ENCODE measurements around the gene FAM241A. TPM values are rescaled to one million over a fixed set of nuclear protein-coding genes. Genes with fewer than 3 reads are reported as not detected.
A peak's percentile ranks its signal among the peaks of the same experiment; 100 is the strongest.
"Not testable (repeated sequence)": the region's sequence is repeated elsewhere in the genome, so short reads cannot be mapped to it uniquely, and the experiment has no call there.

FAM241A gene
- polyA plus RNA-seq, 3 donors: 1.8 to 5.5 (median 4.8) TPM

DNA sequence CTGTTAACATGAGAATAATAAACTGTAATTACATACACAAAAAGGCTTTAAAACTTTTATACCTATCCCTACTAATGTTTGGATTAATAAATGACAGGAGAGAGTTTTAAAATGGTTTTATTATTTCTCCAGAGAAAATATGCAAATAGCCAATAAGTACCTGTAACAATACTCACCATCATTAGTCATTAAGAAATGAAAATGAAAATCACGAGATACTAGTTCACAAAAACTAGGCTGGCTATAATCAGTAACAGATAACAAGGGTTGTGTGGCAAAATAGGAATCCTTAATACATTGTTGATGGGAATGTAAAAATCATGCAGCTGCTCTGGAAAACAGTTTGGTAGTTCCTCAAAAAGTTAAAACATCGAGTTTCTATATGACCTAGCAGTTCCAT, 61.2 kb downstream of the FAM241A start:
- Histone ChIP-seq H3K4me3 (replicated peaks in 1 of 3; ENCODE audit: low read depth in 2 of 3, low read length in 3 of 3) (no peak overlapping the region), H3K27ac (ENCODE audit: low read depth in 1 of 2, low read length in 2 of 2) (no peak overlapping the region), H3K9me3 (replicated peaks in 1 of 2; ENCODE audit: control insufficient read depth in 1 of 2, insufficient read depth in 1 of 2, low read length in 2 of 2) (no peaks in the 10 kb centered on the region), H4K20me1 (ENCODE audit: insufficient read depth, low read length) (no peaks in the 10 kb centered on the region), H3K27me3 (ENCODE audit: control insufficient read depth in 2 of 2, insufficient read depth in 2 of 2, low read length in 2 of 2) (no peaks in the 10 kb centered on the region), H3K4me1 (ENCODE audit: control insufficient read depth in 1 of 2, insufficient read depth in 2 of 2, low read length in 2 of 2) (peaks cover 0 to 9% of the 10 kb centered on the region in 2 donors), H3K79me2 (ENCODE audit: insufficient read depth, low read length) (no peaks in the 10 kb centered on the region), H3K36me3 (replicated peaks in 1 of 2; ENCODE audit: control insufficient read depth in 1 of 2, insufficient read depth in 2 of 2, low read length in 2 of 2) (no peaks in the 10 kb centered on the region), H3K9ac (ENCODE audit: insufficient read depth, low read length, poor library complexity, severe bottlenecking) (no peak overlapping the region), H2AFZ (ENCODE audit: insufficient read depth, low read depth, low read length, poor library complexity, severe bottlenecking) (no peak overlapping the region), H3K4me2 (replicated peaks; ENCODE audit: extremely low read depth, low read length, poor library complexity, severe bottlenecking) (no peak overlapping the region)
- Mint-ChIP-seq H3K27me3 (ENCODE audit: low read depth in 3 of 3) (peaks cover 0 to 4% (median 2%) of the 10 kb centered on the region in 3 donors), H3K36me3 (no peaks in the 10 kb centered on the region), H3K4me3 (no peak overlapping the region), H3K4me1 (peaks cover 9% of the 10 kb centered on the region), H3K27ac (peak overlapping the region in 1 of 7 donors; percentile 35), H3K9me3 (peaks cover 0 to 6% (median 2%) of the 10 kb centered on the region in 7 donors)
- TF ChIP-seq, protein P1, sequence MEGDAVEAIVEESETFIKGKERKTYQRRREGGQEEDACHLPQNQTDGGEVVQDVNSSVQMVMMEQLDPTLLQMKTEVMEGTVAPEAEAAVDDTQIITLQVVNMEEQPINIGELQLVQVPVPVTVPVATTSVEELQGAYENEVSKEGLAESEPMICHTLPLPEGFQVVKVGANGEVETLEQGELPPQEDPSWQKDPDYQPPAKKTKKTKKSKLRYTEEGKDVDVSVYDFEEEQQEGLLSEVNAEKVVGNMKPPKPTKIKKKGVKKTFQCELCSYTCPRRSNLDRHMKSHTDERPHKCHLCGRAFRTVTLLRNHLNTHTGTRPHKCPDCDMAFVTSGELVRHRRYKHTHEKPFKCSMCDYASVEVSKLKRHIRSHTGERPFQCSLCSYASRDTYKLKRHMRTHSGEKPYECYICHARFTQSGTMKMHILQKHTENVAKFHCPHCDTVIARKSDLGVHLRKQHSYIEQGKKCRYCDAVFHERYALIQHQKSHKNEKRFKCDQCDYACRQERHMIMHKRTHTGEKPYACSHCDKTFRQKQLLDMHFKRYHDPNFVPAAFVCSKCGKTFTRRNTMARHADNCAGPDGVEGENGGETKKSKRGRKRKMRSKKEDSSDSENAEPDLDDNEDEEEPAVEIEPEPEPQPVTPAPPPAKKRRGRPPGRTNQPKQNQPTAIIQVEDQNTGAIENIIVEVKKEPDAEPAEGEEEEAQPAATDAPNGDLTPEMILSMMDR (IDR thresholded peaks at IDR 0.05): no peak
- no peak for DNase-seq
- no CpG with 5 or more reads among the region's 2 CpGs for WGBS (ENCODE audit: insufficient coverage)
- intact Hi-C loops (cut with micrococcal nuclease): no loop called here

DNA sequence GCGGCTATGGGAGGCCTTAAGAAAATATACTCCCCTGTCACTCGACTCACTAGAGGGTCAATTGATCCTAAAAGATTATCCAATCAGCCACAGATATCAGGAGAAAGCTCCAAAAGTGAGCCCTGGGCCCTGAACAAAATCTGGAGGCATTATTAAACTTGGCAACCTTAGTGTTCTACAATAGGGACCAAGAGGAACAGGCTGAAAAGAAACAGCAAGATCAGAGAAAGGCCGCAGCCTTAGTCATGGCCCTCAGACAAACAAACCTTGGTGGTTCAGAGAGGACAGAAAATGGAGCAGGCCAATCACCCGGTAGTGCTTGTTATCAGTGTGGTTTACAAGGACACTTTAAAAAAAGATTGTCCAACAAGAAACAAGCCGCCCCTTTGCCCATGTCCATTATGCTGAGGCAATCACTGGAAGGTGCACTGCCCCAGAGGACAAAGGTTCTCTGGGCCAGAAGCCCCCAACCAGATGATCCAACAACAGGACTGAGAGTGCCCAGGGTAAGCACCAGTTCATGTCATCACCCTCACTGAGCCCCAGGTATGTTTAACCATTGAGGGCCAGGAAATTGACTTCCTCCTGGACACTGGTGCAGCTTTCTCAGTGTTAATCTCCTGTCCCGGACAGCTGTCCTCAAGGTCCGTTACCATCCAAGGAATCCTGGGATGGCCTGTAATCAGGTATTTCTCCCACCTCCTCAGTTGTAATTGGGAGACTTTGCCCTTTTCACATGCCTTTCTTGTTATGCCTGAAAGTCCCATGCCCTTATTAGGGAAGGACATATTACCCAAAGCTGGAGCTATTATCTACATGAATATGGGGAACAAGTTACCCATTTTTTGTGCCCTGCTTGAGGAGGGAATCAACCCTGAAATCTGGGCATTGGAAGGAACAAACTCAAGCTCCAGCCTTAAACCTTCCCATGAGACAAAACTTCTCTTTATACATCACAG, 63.2 kb downstream of the FAM241A start:
- not testable (repeated sequence) for H3K9me3 Mint-ChIP-seq, H3K4me3 Mint-ChIP-seq

More for the DNA sequence above, 63.2 kb downstream of the FAM241A start:
- H3K4me1 Mint-ChIP-seq: peaks cover 20% of the 10 kb centered on the region
- H3K4me1 ChIP-seq (ENCODE audit: control insufficient read depth in 1 of 2, insufficient read depth in 2 of 2, low read length in 2 of 2): peaks cover 12 to 20% of the 10 kb centered on the region in 2 donors
- H3K27me3 Mint-ChIP-seq (ENCODE audit: low read depth in 3 of 3); H3K4me3 ChIP-seq (replicated peaks in 1 of 3; ENCODE audit: low read depth in 2 of 3, low read length in 3 of 3); H3K27ac Mint-ChIP-seq; H3K4me2 ChIP-seq (replicated peaks; ENCODE audit: extremely low read depth, low read length, poor library complexity, severe bottlenecking); intact Hi-C loops (cut with micrococcal nuclease); H3K79me2 ChIP-seq (ENCODE audit: insufficient read depth, low read length); H3K36me3 ChIP-seq (replicated peaks in 1 of 2; ENCODE audit: control insufficient read depth in 1 of 2, insufficient read depth in 2 of 2, low read length in 2 of 2); H3K27ac ChIP-seq (ENCODE audit: low read depth in 1 of 2, low read length in 2 of 2); H4K20me1 ChIP-seq (ENCODE audit: insufficient read depth, low read length); H2AFZ ChIP-seq (ENCODE audit: insufficient read depth, low read depth, low read length, poor library complexity, severe bottlenecking); H3K9me3 ChIP-seq (replicated peaks in 1 of 2; ENCODE audit: control insufficient read depth in 1 of 2, insufficient read depth in 1 of 2, low read length in 2 of 2); H3K9ac ChIP-seq (ENCODE audit: insufficient read depth, low read length, poor library complexity, severe bottlenecking); H3K36me3 Mint-ChIP-seq; H3K27me3 ChIP-seq (ENCODE audit: control insufficient read depth in 2 of 2, insufficient read depth in 2 of 2, low read length in 2 of 2); DNase-seq: not testable (repeated sequence)
- 100% methylated on average over 3 of the region's 7 CpGs for WGBS (ENCODE audit: insufficient coverage)

Data from CD14-positive monocyte (primary cell).